SH-SY5Y (cell line): ENCODE results near the gene TCP11L1.

ENCODE experiments used
- GATA2 ChIP-seq: IDR thresholded peaks from 2 replicates; pipeline ENCODE4 v1.6.1; 2011; ENCODE audit warnings: mild to moderate bottlenecking, low read depth, low read length
- GATA3 ChIP-seq: IDR thresholded peaks from 2 replicates; pipeline ENCODE4 v1.6.1; 2011; ENCODE audit warnings: low read depth, mild to moderate bottlenecking, low read length, moderate library complexity

Gene TCP11L1

DNA sequence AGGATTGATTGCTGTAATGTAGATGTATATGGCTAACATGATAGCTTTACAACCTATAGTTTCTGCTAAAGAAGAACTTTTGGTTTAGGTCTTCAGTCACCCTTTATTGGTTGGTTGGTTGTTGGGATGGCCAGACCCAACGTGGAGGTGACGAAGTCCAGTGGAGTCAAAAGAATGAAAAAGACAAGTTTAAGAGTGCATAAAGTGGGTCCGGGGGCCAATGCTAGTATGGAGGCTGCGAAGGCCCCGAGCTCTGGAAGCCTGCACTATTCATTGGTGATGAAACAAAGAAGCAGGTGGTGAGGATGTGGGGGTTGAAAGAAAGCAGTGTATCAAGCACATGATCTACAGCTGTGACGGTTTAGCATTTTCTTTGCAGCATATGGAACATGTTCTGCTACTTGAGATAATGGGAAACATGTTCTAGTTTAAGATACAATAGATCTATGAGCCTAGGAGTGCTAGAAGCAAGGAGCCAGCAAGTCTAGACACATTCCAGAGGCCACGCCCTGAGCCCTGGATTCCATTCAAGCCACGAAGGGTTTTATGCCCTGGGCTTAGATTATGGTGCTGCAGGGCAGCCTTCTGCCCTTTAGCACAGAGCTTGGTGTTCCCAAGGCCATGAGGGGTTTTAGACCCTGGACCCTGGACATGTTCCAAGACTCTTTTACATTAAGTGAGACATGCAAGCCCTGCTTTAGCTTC, 6.3 kb downstream of the TCP11L1 start:
- TF ChIP-seq GATA2: no peak

DNA sequence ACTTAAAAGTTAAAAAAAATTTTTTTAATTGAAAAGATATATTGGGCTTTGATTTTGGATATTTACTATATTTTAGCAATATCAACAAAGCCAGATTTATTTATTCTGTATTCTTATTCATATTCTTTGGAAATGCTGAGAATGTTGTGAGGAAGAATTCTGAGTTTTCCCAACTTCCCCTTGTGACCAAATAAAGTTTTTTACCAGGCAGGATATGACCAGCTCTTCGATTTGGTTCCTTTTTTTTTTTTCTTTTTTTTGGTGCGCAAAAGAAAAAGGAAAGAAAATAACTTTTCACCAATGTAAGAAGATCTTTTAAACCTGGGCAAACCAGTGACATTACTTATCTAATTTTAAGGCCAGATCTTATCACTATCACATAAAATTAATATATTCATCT, 12.9 kb downstream of the TCP11L1 start:
- TF ChIP-seq GATA3 (no peak), GATA2 (no peak)

DNA sequence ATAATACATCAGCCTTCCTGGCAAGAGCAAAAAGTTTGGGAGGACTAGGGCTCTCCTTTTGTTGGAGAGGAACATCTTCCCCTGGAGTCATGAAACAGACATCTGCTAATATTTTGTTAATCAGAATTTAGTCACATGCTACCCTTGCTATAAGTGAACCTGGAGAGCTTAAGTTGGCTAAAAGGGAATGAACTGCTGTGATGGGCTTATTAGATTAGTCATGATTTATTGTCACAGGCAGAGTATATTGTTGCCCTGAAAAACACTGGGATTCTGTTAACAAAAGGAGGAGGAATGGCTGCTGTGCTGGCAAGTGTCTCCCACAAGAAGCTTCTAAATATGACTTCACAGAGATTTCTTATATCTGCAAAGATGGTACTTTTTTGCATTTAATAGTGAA, 16.0 kb downstream of the TCP11L1 start:
- TF ChIP-seq GATA3 (no peak), GATA2 (no peak)

DNA sequence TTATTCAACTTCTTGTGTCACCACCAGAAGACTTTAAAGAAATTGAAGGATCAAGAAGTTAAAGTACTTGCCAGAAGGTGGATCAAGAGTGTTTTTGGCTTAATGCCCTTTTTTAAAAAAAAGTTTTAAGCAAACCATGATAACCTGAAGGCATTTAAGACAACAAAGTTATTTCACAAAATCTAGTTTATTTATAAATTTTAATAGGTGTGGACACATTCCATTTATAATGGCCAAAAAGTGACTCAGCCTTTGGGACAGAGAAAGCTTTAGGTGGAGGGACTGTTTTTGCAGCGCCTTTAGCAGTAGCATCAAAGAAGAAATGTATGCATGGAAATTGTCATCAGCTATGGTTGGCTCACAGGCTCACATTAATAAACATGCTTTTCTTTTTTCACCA, 17.9 kb downstream of the TCP11L1 start:
- no peak for TF ChIP-seq GATA3
- no peak for TF ChIP-seq GATA2

DNA sequence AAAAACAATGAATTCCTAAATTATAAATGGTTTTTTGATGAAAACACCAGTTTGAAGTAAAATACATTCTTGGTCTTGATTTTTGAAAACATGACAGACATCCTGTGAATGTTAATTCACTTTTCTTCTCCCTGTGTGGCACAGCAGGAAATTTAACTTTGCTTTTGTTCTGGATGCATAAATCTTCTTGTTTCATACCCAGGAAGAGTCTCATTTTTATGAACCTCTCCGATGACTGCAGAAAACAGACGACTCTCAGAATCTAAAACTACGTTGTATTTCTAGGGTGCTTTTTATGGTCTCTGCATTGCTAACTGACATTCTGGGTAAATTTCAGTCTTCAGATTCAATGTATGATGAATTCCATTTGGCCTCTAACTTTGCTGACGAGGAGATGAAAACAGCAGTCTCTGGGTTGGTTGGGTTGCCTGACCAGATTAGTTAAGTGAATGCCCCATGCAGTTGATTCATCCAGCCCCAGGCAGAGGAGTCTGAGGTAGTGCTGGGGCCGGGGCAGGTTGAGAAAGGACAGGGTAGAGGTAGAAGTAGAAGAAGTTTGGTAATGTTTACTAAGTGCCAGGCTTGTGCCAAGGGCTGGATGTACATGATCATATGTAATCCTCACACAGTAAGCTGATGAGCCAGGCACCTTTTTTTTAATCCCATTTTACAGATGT, 20.1 kb downstream of the TCP11L1 start:
- TF ChIP-seq GATA2 (no peak), GATA3 (no peak)

DNA sequence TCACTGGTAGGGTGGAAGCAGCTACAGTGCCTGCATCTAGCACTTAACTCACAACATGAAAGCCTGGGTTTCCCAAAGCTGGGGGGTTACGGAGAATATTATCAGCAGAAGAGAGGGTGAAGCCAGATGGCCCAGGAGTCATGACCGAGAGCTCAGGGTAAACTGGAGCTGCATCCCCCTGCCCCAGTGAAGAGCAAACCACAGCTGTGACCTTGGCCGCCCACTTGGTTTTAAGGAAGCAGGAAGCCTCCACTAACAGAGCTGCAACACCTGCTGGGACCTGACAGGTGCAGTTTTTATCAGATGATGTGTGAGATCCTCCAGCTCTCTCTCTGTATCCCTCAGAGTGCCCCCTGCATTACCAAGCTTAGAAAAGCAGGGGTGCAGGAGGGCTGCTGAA, 20.9 kb downstream of the TCP11L1 start:
- TF ChIP-seq GATA2 (no peak), GATA3 (no peak)

DNA sequence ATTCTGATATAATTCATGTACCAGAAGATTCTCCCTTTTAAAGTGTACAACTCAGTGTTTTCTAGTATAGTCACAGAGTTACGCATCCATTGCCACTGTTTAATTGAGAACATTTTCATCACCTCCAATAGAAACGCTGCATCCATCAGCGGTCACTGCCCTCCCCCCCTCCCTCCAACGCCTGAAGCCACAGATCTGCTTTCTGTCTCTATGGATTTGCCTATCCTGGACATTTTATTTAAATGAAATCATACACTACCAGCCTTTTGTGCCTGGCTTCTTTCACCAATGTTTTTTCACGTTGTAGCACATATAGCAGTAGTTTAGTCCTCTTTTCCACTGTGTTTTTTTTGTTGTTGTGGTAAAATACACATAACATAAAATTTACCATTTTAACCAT, 22.8 kb downstream of the TCP11L1 start:
- TF ChIP-seq GATA2 (no peak), GATA3 (no peak)

DNA sequence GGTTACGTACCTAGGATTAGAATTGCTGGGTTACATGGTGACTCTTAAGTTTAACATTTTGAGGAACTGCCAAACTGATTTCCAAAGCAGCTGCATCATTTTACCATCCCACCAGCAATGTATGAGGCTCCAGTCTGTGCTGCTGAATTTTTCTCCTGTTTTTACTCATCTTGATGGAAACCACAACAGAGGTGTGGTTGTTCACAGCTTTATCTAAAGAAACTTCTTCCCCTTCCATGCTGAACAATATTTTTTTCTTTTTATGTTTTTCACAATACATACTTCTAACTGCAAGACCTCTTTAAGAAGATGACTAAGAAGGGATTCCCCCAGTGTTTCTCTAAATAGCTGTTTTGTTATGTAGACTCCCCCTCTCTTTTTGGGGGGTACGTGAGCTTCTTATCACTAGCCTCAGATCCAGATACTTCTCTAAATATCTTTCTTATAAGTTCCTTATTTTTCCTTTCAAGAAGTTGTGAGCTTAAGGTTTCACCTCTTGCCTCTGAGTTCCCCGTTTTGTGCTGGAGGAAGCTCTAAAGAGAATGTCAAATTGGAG, 24.0 kb downstream of the TCP11L1 start:
- TF ChIP-seq GATA2 (no peak), GATA3 (no peak)

DNA sequence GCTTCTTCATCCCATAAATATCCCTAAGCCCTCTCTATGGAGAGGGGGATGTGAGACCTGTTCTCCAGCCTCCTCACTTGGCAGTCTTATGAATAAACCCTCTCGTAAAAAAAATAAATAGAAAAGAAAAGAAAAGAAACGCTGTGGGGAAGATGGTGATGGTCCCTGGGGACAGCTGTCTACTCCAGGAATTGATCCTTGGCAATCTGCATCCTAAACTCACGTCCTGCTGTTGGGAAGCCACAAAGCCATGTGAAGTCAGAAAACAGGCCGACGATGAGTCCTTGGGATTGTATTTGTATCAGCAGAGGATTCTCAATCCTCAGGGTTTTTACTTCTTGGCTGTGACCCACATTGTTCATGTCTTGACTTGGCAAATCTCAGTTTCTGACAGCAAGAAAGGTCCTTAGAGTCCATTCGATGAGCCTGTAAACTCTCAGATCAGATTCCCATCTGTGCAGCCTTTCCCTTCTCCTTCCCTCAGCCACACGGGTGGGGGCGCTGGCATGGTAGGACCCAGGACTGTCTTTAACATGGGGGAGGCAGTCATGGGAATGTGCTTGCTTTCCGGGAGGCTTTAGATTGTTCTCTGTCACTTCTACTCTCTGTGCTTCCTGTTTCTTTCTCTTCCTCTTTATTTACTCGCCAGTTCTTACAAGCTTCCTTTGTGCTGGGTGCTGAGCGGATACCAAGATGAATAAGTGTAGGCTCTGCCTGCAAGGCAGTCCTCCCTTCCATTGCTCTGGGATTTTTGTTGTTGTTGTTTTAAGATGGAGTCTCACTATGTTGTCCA, 24.9 kb downstream of the TCP11L1 start:
- TF ChIP-seq GATA2 (no peak), GATA3 (no peak)

DNA sequence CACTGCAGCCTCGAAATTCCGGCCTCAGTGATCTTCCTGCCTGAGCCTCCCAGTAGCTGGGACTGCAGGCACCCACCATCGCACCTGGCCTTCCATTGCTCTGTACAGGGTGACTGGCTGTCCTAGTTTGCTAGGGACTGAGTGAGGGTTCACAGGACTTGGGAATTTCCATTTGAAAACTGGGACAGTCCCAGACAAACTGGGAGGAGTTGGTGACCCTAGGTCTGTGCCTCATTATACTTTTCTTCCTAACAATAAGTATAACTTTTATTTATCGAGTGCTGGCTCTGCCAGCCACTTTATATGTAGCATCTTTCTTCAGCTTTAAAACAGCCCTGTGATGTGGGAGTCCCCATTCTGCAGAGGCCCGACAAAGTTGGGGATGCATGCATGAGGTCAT, 25.5 kb downstream of the TCP11L1 start:
- no peak for TF ChIP-seq GATA2
- TF ChIP-seq GATA3: no peak

DNA sequence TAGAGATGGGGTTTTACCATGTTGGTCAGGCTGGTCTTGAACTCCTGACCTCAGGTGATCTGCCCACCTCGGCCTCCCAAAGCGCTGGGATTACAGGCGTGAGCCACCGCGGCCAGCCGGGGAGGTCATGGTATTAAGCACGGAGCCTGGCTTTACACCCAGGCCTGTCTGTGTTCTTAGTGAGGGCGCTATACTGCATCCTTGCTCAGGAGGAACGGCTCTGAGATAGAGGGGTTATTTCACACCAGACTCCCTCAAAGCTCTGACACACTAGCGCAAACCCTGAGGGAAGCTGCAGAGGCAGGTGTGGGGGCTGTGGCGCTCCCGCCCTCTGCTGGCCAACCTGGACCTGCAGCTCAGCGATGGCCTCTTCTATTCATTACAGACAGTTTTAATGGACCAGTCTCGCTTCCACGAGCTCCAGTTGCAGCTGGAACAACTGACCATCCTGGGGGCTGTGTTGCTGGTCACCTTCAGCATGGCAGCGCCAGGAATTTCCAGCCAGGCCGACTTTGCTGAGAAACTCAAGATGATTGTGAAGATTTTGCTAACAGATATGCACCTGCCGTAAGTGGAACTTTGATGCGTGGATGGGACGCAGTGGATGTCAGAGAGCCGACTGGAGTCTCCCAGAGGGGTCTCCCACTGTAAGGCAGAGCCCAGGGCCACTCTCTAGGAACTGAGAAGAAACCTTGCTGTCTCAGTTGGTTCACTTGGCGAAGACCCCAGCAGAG, 26.2 kb downstream of the TCP11L1 start:
- TF ChIP-seq GATA3 (no peak), GATA2 (no peak)

DNA sequence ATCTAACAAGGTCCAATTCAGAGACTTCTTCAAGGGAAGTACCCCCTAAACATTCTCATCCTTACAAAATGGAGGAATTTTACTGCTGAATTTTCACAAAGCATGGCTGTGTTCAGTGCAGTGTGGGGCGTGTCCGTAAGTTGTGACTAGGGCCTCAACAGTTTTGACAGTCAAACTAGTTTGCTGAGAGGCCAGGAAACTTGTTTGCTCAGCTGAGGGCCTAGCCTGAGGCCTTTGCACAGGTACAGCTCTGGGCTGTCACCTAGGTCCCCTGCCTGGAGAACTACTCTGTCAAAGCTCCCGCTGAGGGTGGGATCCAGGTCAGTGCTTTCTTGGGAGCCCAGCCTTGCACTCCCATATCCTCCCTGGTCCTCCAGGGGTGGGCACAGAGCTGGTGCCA, 27.9 kb downstream of the TCP11L1 start:
- TF ChIP-seq GATA2 (no peak), GATA3 (no peak)

DNA sequence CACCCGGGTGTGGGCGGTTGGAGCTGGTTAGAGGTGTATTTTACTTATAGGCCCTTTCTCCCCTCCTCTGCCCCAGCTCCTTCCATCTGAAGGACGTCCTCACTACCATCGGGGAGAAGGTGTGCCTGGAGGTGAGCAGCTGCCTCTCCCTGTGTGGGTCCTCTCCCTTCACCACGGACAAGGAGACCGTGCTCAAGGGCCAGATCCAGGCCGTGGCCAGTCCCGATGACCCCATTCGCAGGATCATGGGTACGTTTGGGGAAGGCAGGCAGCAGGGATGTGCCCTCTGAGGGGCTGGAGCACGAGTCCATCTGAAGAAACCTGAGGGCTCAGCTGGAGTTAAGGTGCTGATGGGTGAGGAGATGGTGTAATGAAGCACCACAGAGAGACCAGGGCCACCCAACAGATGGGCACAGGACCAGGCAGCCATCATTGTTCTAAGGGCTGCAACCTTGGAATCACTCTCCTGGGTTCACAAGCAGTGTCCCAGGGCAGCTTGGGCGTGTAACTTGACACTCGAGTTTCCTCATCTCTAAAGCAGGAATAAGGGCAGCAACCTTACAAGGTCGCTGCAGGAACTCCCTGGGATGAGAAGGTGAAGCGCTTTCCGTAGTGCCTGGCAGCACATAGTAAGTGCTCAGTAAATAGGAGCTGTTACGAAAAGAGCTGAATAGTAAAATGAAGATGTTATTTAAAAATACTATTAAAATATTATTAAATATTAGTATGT, 29.4 kb downstream of the TCP11L1 start:
- TF ChIP-seq GATA3 (no peak), GATA2 (no peak)

DNA sequence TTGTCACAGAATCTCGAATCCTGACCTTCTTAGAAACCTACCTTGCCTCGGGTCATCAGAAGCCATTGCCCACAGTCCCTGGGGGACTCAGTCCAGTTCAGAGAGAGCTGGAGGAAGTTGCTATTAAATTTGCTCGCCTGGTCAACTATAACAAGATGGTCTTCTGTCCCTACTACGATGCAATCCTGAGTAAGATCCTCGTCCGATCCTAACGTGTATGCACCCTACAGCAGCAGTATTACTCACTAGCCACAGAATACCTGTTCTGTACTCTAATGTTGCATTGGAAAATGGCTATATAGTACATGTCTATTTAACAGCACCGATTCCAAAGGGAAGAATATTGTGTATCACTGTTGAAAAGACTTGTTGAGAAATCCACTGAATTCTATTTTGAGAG, 33.1 kb downstream of the TCP11L1 start:
- TF ChIP-seq GATA3 (no peak), GATA2 (no peak)
